Esophagus muscularis mucosa (tissue), 4 donors: ENCODE results near the gene P2RY11. TPM values are rescaled to one million over a fixed set of nuclear protein-coding genes. Genes with fewer than 3 reads are reported as not detected.

ENCODE experiments used
- DNase-seq: peaks from one replicate; pipeline ENCODE4 v3.0.0-alpha.2; 2017; ENCODE audit errors: extremely low spot score
- H3K27ac ChIP-seq, 4 donors: fragments of 200-600 bp; sonication (generic); replicated peaks in 1 of 4; 1 replicate in 3 of 4; 2 replicates in 1 of 4; pipeline ENCODE4 v1.5.1; 2016 to 2019; ENCODE audit warnings: mild to moderate bottlenecking in 1 of 4
- H3K27me3 ChIP-seq, 4 donors: fragments of 200-600 bp; sonication (generic); one replicate each; pipeline versions ENCODE4 v1.5.1 to v1.6.0; 2016 to 2019
- H3K36me3 ChIP-seq, 4 donors: fragments of 200-600 bp; sonication (generic); one replicate each; pipeline ENCODE4 v1.5.1; 2016 to 2019
- H3K4me1 ChIP-seq, 4 donors: fragments of 200-600 bp; sonication (generic); one replicate each; pipeline ENCODE4 v1.5.1; 2016 to 2019
- H3K4me3 ChIP-seq, 4 donors: fragments of 200-600 bp; sonication (generic); 1 replicate in 2 of 4; 2 replicates in 2 of 4; pipeline ENCODE4 v1.5.1; 2016 to 2019; ENCODE audit warnings: mild to moderate bottlenecking in 4 of 4, moderate library complexity in 1 of 4
- H3K9me3 ChIP-seq, 4 donors: fragments of 200-600 bp; sonication (generic); 1 replicate in 3 of 4; 2 replicates in 1 of 4; pipeline ENCODE4 v1.5.1; 2016 to 2019
- CTCF ChIP-seq, 3 experiments: fragments of 200-600 bp in 2 of 3; fragments of 450-650 bp in 1 of 3; sonication (generic) in 2 of 3; IDR thresholded peaks; one replicate each; pipeline ENCODE4 v1.5.1; 2017 to 2019; ENCODE audit warnings: antibody characterized with exemption in 3 of 3, mild to moderate bottlenecking in 2 of 3, moderate library complexity in 1 of 3
- EP300 ChIP-seq: sonication (generic); formaldehyde crosslinking; IDR thresholded peaks from one replicate; pipeline ENCODE4 v1.6.1; 2017; ENCODE audit warnings: antibody characterized with exemption
- POLR2A ChIP-seq: fragments of 450-650 bp; IDR thresholded peaks from one replicate; pipeline ENCODE4 v1.6.1; 2017; ENCODE audit warnings: antibody characterized with exemption, moderate library complexity, mild to moderate bottlenecking, low read depth
- POLR2AphosphoS5 ChIP-seq, 2 donors: sonication (generic); formaldehyde crosslinking; IDR thresholded peaks; one replicate each; pipeline ENCODE4 v1.6.1; 2017; ENCODE audit warnings: antibody characterized with exemption in 2 of 2
- WGBS: methylation state at CpG from one replicate; pipeline ENCODE4 v1.1.5; 2018; 5-methylcytosine and 5-hydroxymethylcytosine counted together
- intact Hi-C: fragments of 100-400 bp; cut with DNase I; formaldehyde crosslinking; loops from one replicate; pipeline ENCODE4 v1.15.1; 2023
- total RNA-seq, 4 donors: library from RNA; depleted of rRNA; stranded (reverse); fragments of >200 nt; gene quantifications; one replicate each; pipeline versions ENCODE4 v1.1.0 to v1.2.1, GENCODE V29; 2016

The P2RY11 gene
- total RNA-seq, 4 donors from 2014 or later = 4.9 to 11.3 (median 8.5) TPM

GRCh38 chr19:10132905-10133304 lies 21.4 kb downstream of the P2RY11 start:
- H3K4me1 ChIP-seq = no peaks in the 10 kb centered on the region
- H3K27ac ChIP-seq = no peak overlapping the region
- TF ChIP-seq CTCF (IDR thresholded peaks at IDR 0.05) = no peak
- no peak for TF ChIP-seq POLR2AphosphoS5 (IDR thresholded peaks at IDR 0.05)
- TF ChIP-seq EP300 = no peak
- no peak for TF ChIP-seq POLR2A
- no peak for DNase-seq
- no peaks in the 10 kb centered on the region for H3K27me3 ChIP-seq
- no peak overlapping the region for H3K4me3 ChIP-seq
- intact Hi-C loops = no loop called here
- no peaks in the 10 kb centered on the region for H3K9me3 ChIP-seq
- peaks cover 49 to 97% (median 86%) of the 10 kb centered on the region in 4 donors for H3K36me3 ChIP-seq
- 75% methylated on average over 7 of the region's 7 CpGs for WGBS

GRCh38 chr19:10133596-10133995 lies 22.1 kb downstream of the P2RY11 start:
- DNase-seq = no peak
- H3K9me3 ChIP-seq = no peaks in the 10 kb centered on the region
- H3K4me1 ChIP-seq = no peaks in the 10 kb centered on the region
- TF ChIP-seq CTCF (IDR thresholded peaks at IDR 0.05) = no peak
- no peak for TF ChIP-seq POLR2AphosphoS5 (IDR thresholded peaks at IDR 0.05)
- no peak for TF ChIP-seq EP300
- no peak for TF ChIP-seq POLR2A
- H3K27me3 ChIP-seq = no peaks in the 10 kb centered on the region
- 88% methylated on average over 8 of the region's 11 CpGs for WGBS
- no peak overlapping the region for H3K27ac ChIP-seq
- intact Hi-C loops = no loop called here
- no peak overlapping the region for H3K4me3 ChIP-seq
- peaks cover 56 to 97% (median 88%) of the 10 kb centered on the region in 4 donors for H3K36me3 ChIP-seq

GRCh38 chr19:10134040-10134439 lies 22.5 kb downstream of the P2RY11 start:
- H3K4me3 ChIP-seq = no peak overlapping the region
- DNase-seq = no peak
- no peaks in the 10 kb centered on the region for H3K9me3 ChIP-seq
- TF ChIP-seq POLR2AphosphoS5 (IDR thresholded peaks at IDR 0.05) (no peak), POLR2A (no peak), EP300 (no peak), CTCF (IDR thresholded peaks at IDR 0.05) (no peak)
- intact Hi-C loops = no loop called here
- H3K4me1 ChIP-seq = no peaks in the 10 kb centered on the region
- H3K36me3 ChIP-seq = peaks cover 61 to 99% (median 91%) of the 10 kb centered on the region in 4 donors
- H3K27ac ChIP-seq = no peak overlapping the region
- H3K27me3 ChIP-seq = no peaks in the 10 kb centered on the region
- 100% methylated on average over 2 of the region's 9 CpGs for WGBS

- no peaks in the 10 kb centered on the region for H3K9me3 ChIP-seq
- no peak for TF ChIP-seq EP300
- TF ChIP-seq POLR2A = no peak
- TF ChIP-seq POLR2AphosphoS5 (IDR thresholded peaks at IDR 0.05) = no peak
- TF ChIP-seq CTCF (IDR thresholded peaks at IDR 0.05) = no peak
- H3K36me3 ChIP-seq = peaks cover 78 to 100% (median 98%) of the 10 kb centered on the region in 4 donors
- DNase-seq = no peak
- H3K4me1 ChIP-seq = no peaks in the 10 kb centered on the region
- 92% methylated on average over 34 of the region's 39 CpGs for WGBS
- no peaks in the 10 kb centered on the region for H3K27me3 ChIP-seq
- H3K4me3 ChIP-seq = no peak overlapping the region
- intact Hi-C loops = no loop called here
- H3K27ac ChIP-seq = no peak overlapping the region
Measured at GRCh38 chr19:10135551-10136334, 24.2 kb downstream of the P2RY11 start.

GRCh38 chr19:10136936-10137335 lies 25.4 kb downstream of the P2RY11 start:
- TF ChIP-seq POLR2A = no peak
- TF ChIP-seq EP300 = no peak
- no peak for TF ChIP-seq POLR2AphosphoS5 (IDR thresholded peaks at IDR 0.05)
- TF ChIP-seq CTCF (IDR thresholded peaks at IDR 0.05) = no peak
- no peaks in the 10 kb centered on the region for H3K4me1 ChIP-seq
- H3K36me3 ChIP-seq = peaks cover 90 to 100% (median 99%) of the 10 kb centered on the region in 4 donors
- DNase-seq = no peak
- 94% methylated on average over 6 of the region's 14 CpGs for WGBS
- no peaks in the 10 kb centered on the region for H3K27me3 ChIP-seq
- H3K27ac ChIP-seq = no peak overlapping the region
- H3K9me3 ChIP-seq = no peaks in the 10 kb centered on the region
- no peak overlapping the region for H3K4me3 ChIP-seq
- intact Hi-C loops = no loop called here
